IPS-NIHi11 (cell line): ENCODE measurements around the gene CADPS2.
"Not testable (repeated sequence)": the region's sequence is repeated elsewhere in the genome, so short reads cannot be mapped to it uniquely, and the experiment has no call there.

Experiments
- DNase-seq: peaks from one replicate; pipeline ENCODE4 v3.0.0; 2012; ENCODE audit warnings: mixed read lengths, low spot score

Gene CADPS2

GRCh38 chr7:122849957-122850328 lies 36.3 kb downstream of the CADPS2 start:
- no peak for DNase-seq

GRCh38 chr7:122849322-122849956 lies 36.8 kb downstream of the CADPS2 start:
- DNase-seq, result no peak

- no peak for DNase-seq
These were observed 38.3 kb downstream of the CADPS2 start for GRCh38 chr7:122847871-122848473.

DNA sequence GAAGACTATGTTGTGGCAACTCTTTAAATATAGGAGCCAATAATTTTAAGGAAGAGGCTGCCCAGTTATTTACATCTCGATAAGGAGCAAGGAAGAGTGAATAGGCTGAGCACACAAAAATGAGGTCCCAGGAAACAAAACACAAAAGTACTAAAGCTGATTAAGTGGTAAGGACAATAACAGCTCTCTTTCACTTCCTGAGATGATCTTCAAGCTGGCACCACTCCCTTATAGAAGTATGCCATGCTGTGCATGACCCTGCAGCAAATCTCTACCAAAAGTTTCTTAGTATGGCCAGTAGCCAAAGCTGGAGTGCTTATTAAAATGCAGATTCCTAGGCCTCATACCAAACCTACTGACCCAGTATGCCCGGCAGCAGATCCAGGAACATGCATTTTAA lies 39.7 kb downstream of the CADPS2 start:
- DNase-seq, result no peak

DNA sequence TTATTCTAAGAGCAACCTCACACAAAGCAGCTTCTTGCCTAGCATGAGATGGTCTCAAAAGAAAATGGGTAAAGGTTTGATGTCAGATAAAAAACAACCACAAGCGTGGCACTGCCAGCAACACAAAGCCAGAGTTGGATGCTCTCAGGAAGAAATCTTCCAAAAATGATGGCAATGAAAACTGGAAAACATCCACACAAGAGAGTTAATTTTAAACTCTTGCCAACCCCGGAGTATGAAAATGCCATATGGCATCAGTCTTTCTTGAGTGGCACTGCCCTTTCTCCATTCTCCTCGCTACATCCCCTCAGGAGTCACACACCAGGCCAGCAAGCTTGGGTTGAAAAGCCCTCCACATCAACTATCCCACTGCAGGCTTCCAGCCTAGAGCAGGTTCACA lies 41.0 kb downstream of the CADPS2 start:
- DNase-seq, result no peak

- no peak for DNase-seq
These were observed 41.9 kb downstream of the CADPS2 start for GRCh38 chr7:122844191-122844988.

DNA sequence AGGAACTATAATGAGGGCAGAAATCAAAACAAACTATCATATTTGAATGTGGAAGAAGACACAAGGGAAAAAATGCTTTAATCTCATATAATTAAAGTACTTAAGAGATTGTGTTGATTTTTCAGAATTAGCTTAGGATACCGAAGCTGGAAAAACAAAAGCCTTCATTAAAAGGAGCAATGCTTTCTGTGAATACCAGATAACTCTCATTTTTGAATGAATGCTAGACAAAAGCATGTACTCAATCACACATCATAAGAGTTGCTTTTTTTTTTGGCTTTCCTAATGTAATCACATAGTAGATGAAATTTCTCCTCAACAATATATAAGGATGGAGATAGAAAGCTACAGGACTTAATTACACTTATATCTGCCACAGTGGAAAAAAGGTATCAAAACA lies 43.3 kb downstream of the CADPS2 start:
- DNase-seq, result no peak

DNA sequence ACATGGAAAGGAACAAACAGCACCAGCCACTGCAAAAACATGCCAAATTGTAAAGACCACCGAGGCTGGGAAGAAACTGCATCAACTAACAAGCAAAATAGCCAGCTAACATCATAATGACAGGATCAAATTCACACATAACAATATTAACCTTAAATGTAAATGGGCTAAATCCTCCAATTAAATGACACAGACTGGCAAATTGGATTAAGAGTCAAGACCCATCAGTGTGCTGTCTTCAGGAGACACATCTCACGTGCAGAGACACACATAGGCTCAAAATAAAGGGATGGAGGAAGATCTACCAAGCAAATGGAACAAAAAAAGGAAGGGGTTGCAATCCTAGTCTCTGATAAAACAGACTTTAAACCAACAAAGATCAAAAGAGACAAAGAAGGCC lies 50.0 kb downstream of the CADPS2 start:
- DNase-seq, result not testable (repeated sequence)

DNA sequence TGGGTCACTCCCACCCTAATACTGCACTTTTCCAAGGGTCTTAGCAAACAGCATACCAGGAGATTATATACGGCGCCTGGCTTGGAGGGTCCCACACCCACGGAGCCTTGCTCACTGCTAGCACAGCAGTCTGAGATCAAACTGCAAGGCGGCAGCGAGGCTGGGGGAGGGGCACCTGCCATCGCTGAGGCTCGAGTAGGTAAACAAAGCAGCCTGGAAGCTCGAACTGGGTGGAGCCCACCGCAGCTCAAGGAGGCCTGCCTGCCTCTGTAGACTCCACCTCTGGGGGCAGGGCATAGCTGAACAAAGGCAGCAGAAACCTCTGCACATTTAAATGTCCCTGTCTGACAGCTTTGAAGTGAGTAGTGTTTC lies 51.7 kb downstream of the CADPS2 start:
- not testable (repeated sequence) for DNase-seq

GRCh38 chr7:122833888-122834570 lies 52.2 kb downstream of the CADPS2 start:
- no peak for DNase-seq

- DNase-seq, result no peak
These were observed 54.8 kb downstream of the CADPS2 start for GRCh38 chr7:122831436-122831835.

GRCh38 chr7:122829962-122830361 lies 56.3 kb downstream of the CADPS2 start:
- DNase-seq, result no peak

GRCh38 chr7:122827763-122828162 lies 58.5 kb downstream of the CADPS2 start:
- no peak for DNase-seq

DNA sequence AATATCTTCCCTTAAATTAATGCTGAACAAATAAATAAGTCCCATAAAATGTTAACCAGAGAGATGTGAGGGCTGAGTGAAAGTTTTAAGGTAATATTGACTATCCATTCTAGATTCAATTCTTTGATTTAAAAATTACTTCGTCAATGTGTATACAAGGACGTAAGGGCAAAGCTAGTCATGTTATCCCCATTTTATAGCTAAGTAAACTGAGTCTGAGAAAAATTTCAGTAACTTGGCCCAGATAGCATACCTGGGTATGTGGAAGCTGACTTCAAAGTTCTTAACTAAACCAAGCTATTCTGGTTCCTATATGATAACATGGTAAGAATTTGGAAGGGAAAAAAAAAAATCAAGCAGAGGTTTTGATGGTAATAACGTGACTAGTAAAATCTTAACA lies 72.4 kb downstream of the CADPS2 start:
- no peak for DNase-seq

DNA sequence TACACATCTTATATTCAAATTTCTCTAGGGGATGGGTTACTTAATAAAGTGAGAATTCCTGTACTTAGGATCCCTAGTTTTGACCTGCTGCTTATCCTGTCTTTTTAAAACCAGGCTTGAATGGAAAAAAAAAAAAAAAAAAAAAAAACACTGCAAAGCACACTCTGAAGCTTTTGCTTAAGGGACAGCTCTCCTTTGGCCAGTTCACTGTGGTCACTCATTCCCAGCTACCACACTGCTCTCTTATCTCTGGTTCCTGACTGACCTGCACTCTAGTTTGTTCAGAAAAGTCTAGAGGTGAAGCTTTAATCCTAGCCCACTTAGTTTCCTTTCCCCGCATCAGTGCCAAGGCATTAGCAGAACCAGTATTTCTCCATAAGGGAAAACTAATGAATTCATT lies 82.4 kb downstream of the CADPS2 start:
- no peak for DNase-seq

- DNase-seq, result peak; percentile 33
These were observed 82.9 kb downstream of the CADPS2 start for GRCh38 chr7:122803323-122803722.

- DNase-seq, result peak; percentile 15
These were observed 83.9 kb downstream of the CADPS2 start for GRCh38 chr7:122802301-122802751.

- no peak for DNase-seq
These were observed 94.2 kb downstream of the CADPS2 start for GRCh38 chr7:122791959-122792545.

- DNase-seq, result no peak
These were observed 95.7 kb downstream of the CADPS2 start for GRCh38 chr7:122790591-122790990.

DNA sequence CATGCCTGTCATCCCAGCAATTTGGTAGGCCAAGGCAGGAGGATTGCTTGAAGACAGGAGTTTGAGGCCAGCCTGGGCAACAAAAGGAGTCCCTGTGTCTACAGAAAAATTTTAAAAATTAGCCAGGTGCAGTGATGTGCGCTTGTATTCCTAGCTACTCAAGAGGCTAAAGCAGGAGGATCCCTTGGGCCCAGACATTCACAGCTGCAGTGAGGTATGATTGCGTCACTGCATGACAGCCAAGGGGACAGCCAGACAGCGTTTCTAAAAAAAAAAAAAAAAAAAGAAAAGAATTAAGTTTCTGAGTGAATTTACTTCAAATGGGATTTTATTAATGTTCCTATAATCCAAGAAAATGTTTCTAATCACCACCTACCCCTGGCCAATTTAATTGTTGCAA lies 96.1 kb downstream of the CADPS2 start:
- DNase-seq, result no peak

- no peak for DNase-seq
These were observed 97.1 kb downstream of the CADPS2 start for GRCh38 chr7:122789156-122789555.

DNA sequence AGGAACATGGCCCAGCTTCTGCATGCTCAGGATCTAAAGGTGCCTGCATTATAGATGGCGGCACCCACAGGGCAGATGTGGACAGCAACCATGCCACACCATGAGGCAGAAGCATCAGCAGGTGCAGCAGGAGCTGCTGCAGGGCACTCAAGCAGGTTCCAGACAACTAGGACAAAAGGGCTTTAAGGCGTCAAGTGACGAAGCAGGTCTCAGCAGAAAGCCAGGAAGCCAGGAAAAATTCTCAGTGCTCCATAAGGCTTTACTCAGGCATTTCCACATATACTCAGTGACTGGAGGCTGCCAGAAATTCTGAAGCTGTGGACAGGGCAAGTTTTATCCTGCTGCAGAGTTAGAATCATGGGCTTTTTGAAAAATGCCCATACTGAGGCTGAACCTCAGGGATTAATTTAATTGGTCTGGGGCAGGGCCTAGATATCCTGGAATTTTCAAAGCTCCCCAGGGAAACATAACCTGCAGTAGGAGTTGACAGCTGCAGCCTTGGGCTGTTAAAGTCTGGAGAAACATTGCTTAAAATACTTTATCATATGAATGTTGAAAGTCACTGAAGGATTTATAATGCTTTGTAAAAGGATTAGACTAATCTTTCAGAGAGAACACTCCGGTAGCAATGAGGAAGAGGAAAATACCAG lies 115.4 kb downstream of the CADPS2 start:
- DNase-seq, result no peak
